ENCODE measurements around the gene TMCC1.

DNA sequence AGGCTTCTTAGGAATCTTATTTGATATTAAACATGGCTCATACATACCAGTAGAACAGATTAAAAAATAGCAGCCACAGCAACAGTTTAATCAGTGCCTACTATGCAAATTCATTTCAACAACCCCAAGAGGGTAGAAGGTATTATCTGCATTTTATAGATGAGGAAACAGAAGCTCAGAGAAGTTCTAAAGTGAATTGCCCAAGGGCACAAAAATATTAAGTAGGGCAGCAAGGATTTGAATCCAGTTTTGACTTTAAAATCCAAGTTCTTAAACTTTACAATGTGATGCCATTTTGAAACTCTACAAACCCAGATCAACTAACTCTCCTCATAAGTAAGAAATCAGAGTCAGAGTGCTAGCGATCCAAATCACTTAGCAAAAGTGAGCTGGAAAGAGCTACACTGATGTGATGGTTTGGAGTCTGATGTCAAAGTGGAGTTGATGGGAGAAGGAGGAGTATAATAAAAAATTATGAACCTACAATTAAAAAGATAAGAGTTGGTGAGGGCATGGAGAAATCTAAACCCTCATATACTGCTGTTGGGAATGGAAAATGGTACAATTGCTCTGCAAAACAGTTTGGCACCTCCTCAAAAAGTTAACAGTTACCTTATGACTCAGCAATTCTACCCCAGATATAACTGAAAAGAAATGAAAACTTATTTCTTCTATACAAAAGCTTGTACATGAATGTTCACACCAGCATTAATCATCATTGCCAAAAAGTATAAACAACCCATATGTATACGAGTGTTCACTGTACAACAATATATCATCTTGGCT is 236.1 kb downstream of the TMCC1 start:
- TF ChIP-seq, protein P1, sequence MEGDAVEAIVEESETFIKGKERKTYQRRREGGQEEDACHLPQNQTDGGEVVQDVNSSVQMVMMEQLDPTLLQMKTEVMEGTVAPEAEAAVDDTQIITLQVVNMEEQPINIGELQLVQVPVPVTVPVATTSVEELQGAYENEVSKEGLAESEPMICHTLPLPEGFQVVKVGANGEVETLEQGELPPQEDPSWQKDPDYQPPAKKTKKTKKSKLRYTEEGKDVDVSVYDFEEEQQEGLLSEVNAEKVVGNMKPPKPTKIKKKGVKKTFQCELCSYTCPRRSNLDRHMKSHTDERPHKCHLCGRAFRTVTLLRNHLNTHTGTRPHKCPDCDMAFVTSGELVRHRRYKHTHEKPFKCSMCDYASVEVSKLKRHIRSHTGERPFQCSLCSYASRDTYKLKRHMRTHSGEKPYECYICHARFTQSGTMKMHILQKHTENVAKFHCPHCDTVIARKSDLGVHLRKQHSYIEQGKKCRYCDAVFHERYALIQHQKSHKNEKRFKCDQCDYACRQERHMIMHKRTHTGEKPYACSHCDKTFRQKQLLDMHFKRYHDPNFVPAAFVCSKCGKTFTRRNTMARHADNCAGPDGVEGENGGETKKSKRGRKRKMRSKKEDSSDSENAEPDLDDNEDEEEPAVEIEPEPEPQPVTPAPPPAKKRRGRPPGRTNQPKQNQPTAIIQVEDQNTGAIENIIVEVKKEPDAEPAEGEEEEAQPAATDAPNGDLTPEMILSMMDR (IDR thresholded peaks at IDR 0.05): no peak
- no peak for TF ChIP-seq POLR2A (IDR thresholded peaks at IDR 0.05)
